ENCODE results near the gene GALNT1.

Gene GALNT1

GRCh38 chr18:35682281-35682867, 100.8 kb downstream of the GALNT1 start:
- no peak for DNase-seq

DNA sequence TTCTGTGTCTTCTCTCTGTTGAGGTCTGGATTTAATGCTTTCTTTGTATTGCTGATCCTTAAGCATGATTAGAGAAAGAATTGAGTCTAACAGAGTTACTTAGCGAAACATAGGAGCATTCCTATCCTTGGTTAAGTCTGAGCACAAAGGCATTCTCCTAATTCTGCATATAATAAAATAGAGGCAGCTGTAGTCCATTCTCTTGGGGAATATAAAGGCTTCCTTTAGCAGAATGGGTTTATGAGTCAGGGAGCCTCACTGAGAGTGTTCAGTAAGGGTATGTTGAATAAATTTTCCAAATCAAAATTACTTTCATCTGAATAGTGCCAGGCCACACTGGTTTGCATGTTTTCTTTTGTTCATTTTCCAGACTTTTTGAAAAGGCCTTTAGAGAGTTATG, 101.5 kb downstream of the GALNT1 start:
- DNase-seq: no peak

DNA sequence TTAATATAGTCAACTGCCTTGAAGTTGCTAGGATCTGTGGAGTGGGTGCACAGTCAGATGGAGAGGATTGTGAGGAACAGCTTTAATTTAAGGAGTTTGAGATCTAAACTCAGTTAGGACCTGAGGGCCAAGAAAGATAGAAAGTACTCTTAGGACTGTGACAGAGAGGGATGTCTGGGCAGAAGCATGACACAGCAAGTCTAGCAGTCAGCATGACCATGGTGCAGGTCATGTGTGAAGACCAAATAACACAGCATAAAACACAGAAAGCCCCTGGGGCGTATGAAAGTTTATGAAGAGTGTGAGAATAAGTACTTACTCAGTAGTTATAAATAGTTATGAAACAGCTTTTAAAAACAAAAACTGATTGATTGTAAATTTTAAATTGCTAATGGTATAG, 107.2 kb downstream of the GALNT1 start:
- DNase-seq: no peak

DNA sequence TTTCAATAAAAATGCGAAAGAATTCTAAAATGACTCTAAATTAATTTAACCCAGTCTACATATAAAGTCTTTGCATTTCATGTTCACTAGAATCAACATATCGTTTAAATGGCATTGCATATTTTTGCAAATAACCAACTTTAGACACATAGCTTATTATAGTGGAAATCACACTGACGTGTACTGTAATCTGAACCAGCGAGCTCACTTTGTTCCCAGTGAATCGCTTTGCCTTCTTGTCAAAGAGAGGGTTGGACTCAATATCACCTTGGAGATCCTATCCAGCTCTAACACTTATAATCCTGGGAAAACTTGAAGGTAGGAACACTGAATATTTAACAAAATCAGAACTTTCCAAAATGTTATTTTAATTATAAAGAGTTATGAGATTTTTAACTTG, 108.2 kb downstream of the GALNT1 start:
- DNase-seq: no peak

GRCh38 chr18:35691625-35692024, 110.1 kb downstream of the GALNT1 start:
- no peak for DNase-seq

DNA sequence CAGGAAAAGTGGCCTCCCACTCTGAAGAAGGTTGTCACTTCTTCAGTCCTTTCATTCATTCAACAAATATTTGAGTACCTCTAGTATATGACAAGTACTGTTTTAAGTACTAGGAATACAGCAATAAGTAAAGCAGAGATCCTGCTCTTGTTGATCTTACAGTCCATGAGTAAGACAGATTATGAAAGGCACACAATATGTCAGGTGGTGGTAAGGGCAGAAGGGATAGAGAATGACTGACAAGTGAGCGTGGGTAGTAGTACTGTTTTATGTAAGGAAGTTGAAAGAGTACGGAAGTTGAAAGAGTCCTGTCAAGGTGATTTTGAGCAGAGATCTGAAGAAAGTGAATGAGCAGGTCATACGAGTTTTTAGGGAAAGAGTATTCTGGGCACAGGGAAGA, 111.3 kb downstream of the GALNT1 start:
- DNase-seq: no peak

- no peak for DNase-seq
These were observed 112.3 kb downstream of the GALNT1 start for GRCh38 chr18:35693829-35694228.

DNA sequence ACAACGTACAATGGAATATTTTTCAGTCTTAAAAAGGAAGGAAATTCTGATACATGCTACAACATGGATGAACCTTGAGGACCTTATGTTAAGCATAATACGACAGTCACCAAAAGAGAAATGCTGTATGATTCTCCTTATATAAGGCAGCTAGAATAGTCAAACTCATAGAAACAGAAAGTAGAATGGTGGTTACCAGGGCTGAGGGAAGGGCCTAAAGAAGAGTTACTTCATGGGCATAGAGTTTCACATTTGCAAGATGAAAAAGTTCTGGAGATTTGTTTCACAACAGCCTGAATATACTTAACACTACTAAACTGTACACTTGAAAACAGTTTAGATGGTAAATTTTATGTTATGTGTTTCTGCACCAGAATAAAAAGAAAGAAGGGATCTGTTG, 113.3 kb downstream of the GALNT1 start:
- no peak for DNase-seq

GRCh38 chr18:35695384-35695783, 113.8 kb downstream of the GALNT1 start:
- DNase-seq: peak; percentile 6 to 56

DNA sequence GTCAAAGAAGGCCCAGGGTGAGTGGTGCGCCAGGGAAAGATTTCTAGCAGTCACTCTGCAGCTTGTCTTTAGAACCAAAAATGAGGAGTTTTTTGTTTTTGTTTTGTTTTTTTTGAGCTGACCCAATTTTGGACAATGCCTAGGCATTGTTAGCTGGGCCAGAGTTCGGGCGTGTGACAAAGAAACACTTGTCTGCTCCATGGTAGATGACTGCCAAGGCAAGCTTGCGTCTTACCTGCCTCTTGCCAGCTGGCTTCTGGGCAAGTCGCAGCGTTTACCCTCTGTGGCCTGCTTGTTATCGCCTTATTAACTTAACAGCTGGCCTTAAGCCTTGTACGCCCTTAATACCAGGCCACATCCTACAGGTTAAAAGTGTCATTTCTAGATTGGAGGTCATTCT, 114.3 kb downstream of the GALNT1 start:
- peak; percentile 10 to 56 for DNase-seq

DNA sequence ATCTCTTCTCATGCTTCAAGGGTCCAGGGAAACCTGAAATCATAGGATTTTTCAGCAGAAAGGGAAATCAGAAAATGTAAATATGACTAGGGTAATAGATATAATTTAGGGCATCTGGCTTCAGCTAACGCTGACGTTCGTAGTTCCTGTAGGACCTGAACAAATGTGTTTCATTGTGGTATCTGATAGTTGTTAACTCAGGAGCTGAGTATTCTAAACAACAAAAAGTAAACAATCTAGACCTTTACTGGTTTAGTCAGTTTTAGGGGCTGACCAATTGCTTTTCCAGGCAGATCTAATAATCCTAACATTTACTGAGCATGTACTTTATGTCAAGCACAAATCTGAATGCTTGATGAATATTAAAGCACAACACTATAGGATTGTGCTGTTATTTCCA, 114.8 kb downstream of the GALNT1 start:
- no peak for DNase-seq

DNA sequence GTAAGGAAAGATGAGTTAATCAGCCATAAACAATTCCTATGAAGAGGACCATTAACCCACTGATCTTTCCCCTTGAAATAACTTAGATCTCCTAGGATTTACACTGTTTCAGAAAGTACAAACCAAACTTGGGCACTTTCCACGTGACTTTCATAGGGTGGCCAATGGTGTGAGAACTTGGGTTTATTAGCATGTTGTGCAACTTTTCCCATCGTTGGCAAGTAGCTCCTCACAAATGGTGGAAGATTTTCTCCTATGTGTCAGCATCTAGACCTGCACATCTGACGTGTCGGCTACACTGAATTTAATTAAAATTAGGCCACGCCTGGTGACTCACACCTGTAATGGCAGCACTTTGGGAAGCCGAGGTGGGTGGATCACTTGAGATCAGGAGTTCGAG, 116.3 kb downstream of the GALNT1 start:
- DNase-seq: no peak

DNA sequence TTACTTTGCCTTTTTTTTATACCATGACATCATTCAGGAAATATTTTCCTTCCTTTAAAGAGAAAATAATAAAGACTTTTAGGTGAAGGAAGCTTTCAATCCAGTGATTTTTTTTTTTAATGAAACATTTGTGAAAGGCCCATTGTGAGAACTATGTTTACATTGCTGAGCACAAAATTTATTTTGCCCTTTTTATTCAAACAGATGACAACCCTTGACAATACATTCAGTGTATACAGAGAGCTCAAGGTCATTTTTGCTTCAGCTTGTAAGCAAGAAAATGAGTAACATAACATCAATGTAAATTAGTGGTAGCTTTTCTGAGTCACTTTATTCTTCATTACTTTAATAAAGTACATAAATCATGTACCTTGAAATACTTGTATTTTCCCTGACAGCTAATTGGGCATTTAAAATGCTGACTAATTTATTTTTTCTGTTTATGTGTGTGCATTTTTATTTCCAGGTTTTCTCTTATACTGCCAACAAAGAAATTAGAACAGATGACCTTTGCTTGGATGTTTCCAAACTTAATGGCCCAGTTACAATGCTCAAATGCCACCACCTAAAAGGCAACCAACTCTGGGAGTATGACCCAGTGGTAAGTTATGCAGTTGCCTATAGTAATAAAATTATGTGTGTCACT, 121.6 kb downstream of the GALNT1 start:
- no peak for DNase-seq

- DNase-seq: no peak
These were observed 124.4 kb downstream of the GALNT1 start for GRCh38 chr18:35705988-35706387.

DNA sequence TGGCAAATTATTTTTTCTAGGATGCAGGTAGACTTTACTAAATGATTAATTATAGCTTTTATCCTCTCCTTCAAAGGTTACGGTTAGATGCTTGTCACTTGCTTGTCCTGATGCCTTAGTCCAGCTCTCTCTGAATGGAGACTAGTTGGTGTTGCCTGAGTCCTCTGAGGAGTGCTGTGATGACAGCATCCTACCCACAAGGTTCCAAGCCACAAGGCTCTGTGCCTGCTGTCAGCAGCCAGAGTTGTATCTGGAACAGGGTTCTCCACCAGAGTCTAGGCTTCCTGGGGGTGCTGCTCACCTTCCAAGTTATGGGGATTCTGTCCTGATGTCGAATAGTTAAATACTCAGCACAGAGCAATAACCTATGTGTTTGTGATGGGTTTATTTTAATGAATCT, 125.7 kb downstream of the GALNT1 start:
- no peak for DNase-seq

GRCh38 chr18:35707674-35708073, 126.1 kb downstream of the GALNT1 start:
- no peak for DNase-seq

DNA sequence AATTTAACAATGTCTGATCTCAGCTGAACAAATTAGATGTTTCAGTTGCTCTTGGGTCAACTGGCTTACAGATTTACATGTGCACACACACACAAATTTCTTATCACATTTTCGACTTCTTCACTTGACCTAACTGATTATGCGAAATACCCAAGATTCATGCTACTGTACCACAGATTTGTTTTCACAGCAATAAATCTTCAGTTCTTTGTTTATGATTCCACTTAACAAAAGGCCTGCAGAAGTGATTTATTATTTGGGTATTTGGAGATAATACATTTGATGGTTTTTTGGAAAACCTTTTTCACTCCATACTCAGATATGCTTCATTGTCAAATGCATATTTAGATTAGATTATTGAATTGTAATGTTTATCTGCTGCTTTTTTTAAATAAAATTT, 129.0 kb downstream of the GALNT1 start:
- DNase-seq: no peak

DNA sequence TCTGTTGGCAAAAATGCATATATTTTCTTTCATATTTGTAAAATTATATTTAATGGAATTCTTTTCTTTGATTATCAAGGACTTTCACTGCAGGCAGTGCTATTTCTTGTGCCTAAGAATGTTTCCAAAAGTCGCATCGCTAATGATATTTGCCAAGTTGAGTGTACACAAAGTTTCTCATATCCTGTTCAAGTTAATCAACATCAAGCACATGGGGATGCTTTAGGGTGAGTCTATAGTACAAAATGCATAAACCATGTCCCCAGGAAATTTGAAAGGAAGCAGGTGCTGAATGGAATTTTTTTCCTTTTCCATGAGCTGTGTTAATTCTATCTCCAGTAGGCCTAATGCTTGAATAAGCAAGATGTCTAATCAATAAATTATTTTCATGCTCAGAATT, 129.7 kb downstream of the GALNT1 start:
- DNase-seq: no peak

DNA sequence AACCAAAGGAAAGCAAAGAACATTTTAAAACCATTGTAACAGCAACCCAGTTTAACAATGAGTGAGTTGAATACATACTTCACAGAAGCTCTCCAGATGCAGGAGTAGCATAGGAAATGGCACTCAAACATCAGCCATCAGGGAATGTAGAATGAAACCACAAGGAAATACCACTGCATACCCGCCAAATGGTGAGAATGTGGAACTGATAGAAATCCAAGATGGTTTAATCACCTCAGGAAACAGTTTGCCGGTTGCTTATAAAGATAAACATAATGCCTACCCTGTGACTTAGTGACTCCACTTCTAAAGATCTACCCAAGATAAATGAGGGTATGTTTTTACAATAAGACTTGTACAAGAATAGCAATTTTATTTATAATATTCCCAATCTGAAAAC, 132.0 kb downstream of the GALNT1 start:
- DNase-seq: no peak

- no peak for DNase-seq
These were observed 133.0 kb downstream of the GALNT1 start for GRCh38 chr18:35714539-35714938.

- DNase-seq: no peak
These were observed 133.6 kb downstream of the GALNT1 start for GRCh38 chr18:35715139-35715538.

GRCh38 chr18:35716169-35716831, 134.8 kb downstream of the GALNT1 start:
- no peak for DNase-seq

- no peak for DNase-seq
These were observed 135.6 kb downstream of the GALNT1 start for GRCh38 chr18:35717182-35717581.

DNA sequence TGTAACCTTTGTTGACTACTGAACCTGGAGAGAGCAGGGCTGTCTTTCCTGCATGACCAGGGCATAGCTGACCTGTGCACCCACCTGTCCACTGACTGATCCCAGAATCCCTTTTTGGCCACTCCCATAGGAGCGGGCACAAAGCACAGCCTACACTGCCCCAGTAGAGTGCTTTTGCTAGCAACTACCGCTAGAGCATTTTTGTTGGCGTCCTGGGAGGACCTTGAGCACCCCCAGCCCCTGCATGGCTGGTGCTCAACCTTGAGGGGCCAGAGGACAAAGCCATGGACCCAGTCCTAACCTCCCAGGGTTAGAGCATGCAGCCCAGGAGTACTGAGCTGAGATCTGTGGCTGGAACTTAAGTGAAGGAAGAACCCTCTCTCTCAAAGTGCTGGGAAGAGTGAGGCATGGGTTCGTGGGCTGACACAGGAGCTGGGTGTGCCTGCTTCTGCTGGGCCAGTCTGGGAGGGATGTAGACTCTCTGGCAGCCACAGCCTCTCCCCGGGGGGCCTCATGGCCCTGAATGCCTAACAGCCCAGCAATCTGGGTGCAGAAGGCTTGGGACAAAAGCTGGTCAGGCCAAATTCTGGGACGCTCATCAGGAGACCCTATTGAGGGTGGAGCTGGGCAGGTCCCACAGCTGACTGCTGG, 140.0 kb downstream of the GALNT1 start:
- no peak for DNase-seq

Measured in NCI-H446 (cell line).